ENCODE results near the gene GLRX2. TPM values are rescaled to one million over a fixed set of nuclear protein-coding genes. Genes with fewer than 3 reads are reported as not detected.
"Not testable (repeated sequence)": the region's sequence is repeated elsewhere in the genome, so short reads cannot be mapped to it uniquely, and the experiment has no call there.

Gene GLRX2
- total and polyA plus RNA-seq, 7 donors = 4.2 to 23.4 (median 9.2) TPM

DNA sequence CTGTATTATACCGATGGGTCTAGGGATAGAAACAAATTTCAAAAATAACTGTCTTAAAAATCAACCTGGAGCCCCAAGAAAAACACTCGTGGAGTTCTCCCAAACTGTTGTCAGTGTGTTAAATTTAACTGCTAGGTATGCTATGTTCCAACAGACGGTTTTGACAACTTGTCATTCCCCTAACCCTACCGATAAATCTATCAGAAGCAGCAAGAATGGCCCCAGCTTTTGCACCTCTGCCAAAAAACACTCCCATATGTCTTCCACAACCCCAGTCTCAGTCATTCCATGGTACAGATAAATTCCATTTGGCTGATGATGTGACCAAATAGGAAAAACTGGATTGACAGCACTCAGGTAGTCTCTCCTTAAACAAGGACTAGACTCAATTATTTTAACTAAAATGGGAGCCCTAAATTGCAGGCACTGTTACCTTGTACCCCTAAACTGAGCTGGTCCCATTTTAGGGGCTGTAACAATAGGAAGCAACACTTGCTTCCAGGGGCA lies 51.0 kb downstream of the GLRX2 start:
- no peak for TF ChIP-seq POLR2A (IDR thresholded peaks at IDR 0.05)
- Histone ChIP-seq H3K9me3 (no peaks in the 10 kb centered on the region), H3K36me3 (peaks cover 0 to 17% (median 0%) of the 10 kb centered on the region in 4 donors), H3K4me1 (peaks cover 0 to 17% (median 12%) of the 10 kb centered on the region in 4 donors), H3K4me3 (no peak overlapping the region), H3K27ac (no peak overlapping the region), H3K27me3 (no peaks in the 10 kb centered on the region)
- WGBS, 2 donors = 89 to 93% methylated on average over 4 of the region's 4 CpGs
- intact Hi-C loops (cut with DNase I) = no loop called here
- no peak for DNase-seq

DNA sequence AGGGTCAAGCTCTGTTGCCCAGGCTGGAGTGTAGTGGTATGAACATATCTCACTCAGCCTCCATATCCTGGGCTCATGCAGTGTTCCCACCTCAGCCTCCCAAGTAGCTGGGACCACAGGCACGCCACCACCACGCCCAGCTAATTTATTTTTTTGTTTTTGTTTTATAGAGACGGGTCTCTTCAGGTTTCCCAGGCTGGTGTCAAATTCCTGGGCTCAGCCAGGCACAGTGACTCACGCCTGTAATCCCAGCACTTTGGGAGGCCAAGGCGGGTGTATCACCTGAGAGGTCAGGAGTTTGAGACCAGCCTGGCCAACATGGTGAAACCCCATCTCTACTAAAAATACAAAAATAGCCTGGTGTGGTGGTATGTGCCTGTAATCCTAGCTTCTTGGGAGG lies 56.3 kb downstream of the GLRX2 start:
- H3K4me3 ChIP-seq; intact Hi-C loops (cut with DNase I); H3K27me3 ChIP-seq; H3K9me3 ChIP-seq; H3K4me1 ChIP-seq; DNase-seq: not testable (repeated sequence)
- H3K36me3 ChIP-seq = peaks cover 0 to 37% (median 0%) of the 10 kb centered on the region in 4 donors
- H3K27ac ChIP-seq = peak overlapping the region in 1 of 4 donors; percentile 16
- 89 to 95% methylated on average over 5 of the region's 5 CpGs for WGBS, 2 donors

Small RNAs within 50 kb of the gene (small RNA-seq; reads per million reads assigned to genes)
- gene MIR1278 = 0 reads per million in 3 donors
- 0 reads per million in 3 donors for gene SCARNA18B

Other genes starting within 250 kb of the GLRX2 start
- gene UCHL5, start 46.1 kb downstream of the GLRX2 start, total RNA-seq = 10 to 100 TPM; 24.6 to 47.6 (median 36.8) TPM
- gene UCHL5, start 46.1 kb downstream of the GLRX2 start, polyA plus RNA-seq = 10 to 100 TPM; 19.9 to 22.2 (median 21.0) TPM
- gene RO60, start 45.8 kb downstream of the GLRX2 start, total RNA-seq = 100 to 1,000 TPM in 3 of 4 donors, 10 to 100 TPM in 1; 94.6 to 128 (median 111) TPM
- 10 to 100 TPM in 2 of 3 donors, 1 to 10 TPM in 1; 8.7 to 12.6 (median 11.6) TPM for gene RO60, start 45.8 kb downstream of the GLRX2 start, polyA plus RNA-seq
- 10 to 100 TPM; 45.7 to 72.4 (median 52.2) TPM for gene CDC73, start 16.6 kb upstream of the GLRX2 start, total RNA-seq
- 10 to 100 TPM; 13.2 to 17.8 (median 14.8) TPM for gene CDC73, start 16.6 kb upstream of the GLRX2 start, polyA plus RNA-seq
- gene B3GALT2, start 81.2 kb upstream of the GLRX2 start, total RNA-seq = 10 to 100 TPM in 1 of 4 donors, 1 to 10 TPM in 2, under 1 TPM in 1; 0.83 to 11.1 (median 3.3) TPM
- gene B3GALT2, start 81.2 kb upstream of the GLRX2 start, polyA plus RNA-seq = under 1 TPM; under 0.01 to 0.47 (median 0.46) TPM

Measured in sigmoid colon (tissue), 7 donors.